K562 (cell line): ENCODE data around the gene NUDT14. TPM values are rescaled to one million over a fixed set of nuclear protein-coding genes. Genes with fewer than 3 reads are reported as not detected.

Experiments used
- ATAC-seq: fragments of 200-7000 bp; cut with Tn5 transposase; 3 replicates; pipeline ENCODE4 v1.9.1; 2020; ENCODE audit warnings: moderate library complexity
- BruUV-seq: library from RNA; stranded (reverse); fragments of 400-500 nt; replicated peaks from 2 replicates; lab custom pipeline; 2021; lab: Mats Ljungman, UMichigan
- CTCF ChIA-PET: fragments of 300-600 bp; formaldehyde crosslinking; extraction: SDS; loops from one replicate; lab custom pipeline; 2021; ENCODE audit warnings: low intra/inter-chr PET ratio; lab: Yijun Ruan, JAX
- POLR2A ChIA-PET: fragments of 300-600, 350-650 bp; sonication (Branson Sonifier 250); formaldehyde crosslinking; extraction: SDS; loops from one replicate; lab custom pipeline; 2021; ENCODE audit warnings: antibody characterized with exemption, inconsistent platforms; lab: Yijun Ruan, JAX
- DNase-seq, 4 experiments: peaks; one replicate each; pipeline versions ENCODE4 v3.0.0 to v3.0.0-alpha.2; 2011 to 2018; ENCODE audit warnings: low spot score in 3 of 4, mixed read lengths in 3 of 4; ENCODE audit errors: extremely low read depth in 1 of 4
- FAIRE-seq: peaks from 2 replicates; lab custom pipeline; 2011; peaks lifted over from hg19 to GRCh38; lab: Jason Lieb, UNC
- H2AFZ ChIP-seq: 2 replicates; pipeline ENCODE4 v1.6.0; 2011; ENCODE audit warnings: low read depth, low read length, control low read depth, inconsistent platforms
- H3K27ac ChIP-seq: fragments of 200-600 bp; 3 replicates; pipeline ENCODE4 v1.8.0; 2011; ENCODE audit warnings: low read depth, mild to moderate bottlenecking, control low read depth, inconsistent platforms, low read length, moderate library complexity, mixed read lengths; ENCODE audit errors: extremely low read depth
- H3K27me3 ChIP-seq, 2 experiments: fragments of 300-600 bp in 1 of 2; 2 replicates in 1 of 2; 3 replicates in 1 of 2; pipeline versions ENCODE4 v1.6.0 to v1.8.0; 2011; ENCODE audit warnings: inconsistent platforms in 2 of 2, low read length in 2 of 2, mild to moderate bottlenecking in 1 of 2, mixed read lengths in 1 of 2, moderate library complexity in 1 of 2; ENCODE audit not compliant: control insufficient read depth in 2 of 2, insufficient read depth in 2 of 2
- H3K36me3 ChIP-seq: fragments of 300-600 bp; 3 replicates; pipeline ENCODE4 v1.8.0; 2011; ENCODE audit warnings: mild to moderate bottlenecking, low read length, inconsistent platforms; ENCODE audit not compliant: control insufficient read depth, insufficient read depth
- H3K4me1 ChIP-seq, 2 experiments: fragments of 200-600 bp in 1 of 2; replicated peaks in 1 of 2; 2 replicates in 1 of 2; 3 replicates in 1 of 2; pipeline versions ENCODE4 v1.5.1 to v1.8.0; 2011; ENCODE audit warnings: inconsistent platforms in 2 of 2, low read length in 2 of 2, mild to moderate bottlenecking in 1 of 2, mixed read lengths in 1 of 2, moderate library complexity in 1 of 2; ENCODE audit not compliant: control insufficient read depth in 2 of 2, insufficient read depth in 2 of 2
- H3K4me2 ChIP-seq: 2 replicates; pipeline ENCODE4 v1.6.1; 2011; ENCODE audit warnings: low read length, control low read depth, inconsistent platforms, mixed read lengths; ENCODE audit not compliant: insufficient read depth
- H3K4me3 ChIP-seq: fragments of 200-600 bp; sonication (generic), shearing (Covaris generic); 2 replicates; pipeline ENCODE4 v1.5.1; 2016; ENCODE audit warnings: control low read depth, inconsistent platforms
- H3K79me2 ChIP-seq: fragments of 200-600 bp; 3 replicates; pipeline ENCODE4 v1.8.0; 2011; ENCODE audit warnings: low read length, inconsistent platforms; ENCODE audit not compliant: control insufficient read depth, insufficient read depth
- H3K9ac ChIP-seq, 2 experiments: 2 replicates each; pipeline versions ENCODE4 v1.6.0 to v1.6.1; 2011; ENCODE audit warnings: low read depth in 2 of 2, low read length in 2 of 2, control low read depth in 1 of 2, inconsistent platforms in 1 of 2, mild to moderate bottlenecking in 1 of 2, mixed read lengths in 1 of 2; ENCODE audit not compliant: insufficient read depth in 1 of 2
- H3K9me1 ChIP-seq: one replicate; pipeline ENCODE4 v1.6.0; 2011; ENCODE audit warnings: inconsistent platforms, mild to moderate bottlenecking, low read length, moderate library complexity; ENCODE audit not compliant: control insufficient read depth, insufficient read depth
- H3K9me3 ChIP-seq: replicated peaks from 2 replicates; pipeline ENCODE4 v1.5.1; 2011; ENCODE audit warnings: low read depth, low read length, inconsistent platforms; ENCODE audit not compliant: control insufficient read depth, insufficient read depth
- H4K20me1 ChIP-seq: replicated peaks from 2 replicates; pipeline ENCODE4 v1.6.1; 2011; ENCODE audit warnings: low read length, inconsistent platforms, mixed read lengths; ENCODE audit not compliant: control insufficient read depth, insufficient read depth
- ATF1 ChIP-seq, 2 experiments: fragments of 450-650 bp in 1 of 2; IDR thresholded peaks; 2 replicates each; pipeline ENCODE4 v1.6.1; 2016; ENCODE audit warnings: missing compliant biosample characterization in 1 of 2, missing genetic modification characterization in 1 of 2
- BACH1 ChIP-seq: fragments of 200-800 bp; sonication (Bioruptor generic); IDR thresholded peaks from 2 replicates; pipeline ENCODE4 v1.6.1; 2016; ENCODE audit warnings: missing genetic modification characterization, missing compliant biosample characterization
- HDAC2 ChIP-seq: fragments of 450-650 bp; IDR thresholded peaks from 2 replicates; pipeline ENCODE4 v1.6.1; 2016; ENCODE audit warnings: mild to moderate bottlenecking
- HNRNPH1 ChIP-seq: fragments of 200-400 bp; formaldehyde crosslinking; optimal IDR thresholded peaks from 2 replicates; pipeline ENCODE3; 2017; ENCODE audit warnings: low read depth, mild to moderate bottlenecking, low read length, moderate library complexity
- JUND ChIP-seq, 2 experiments: IDR thresholded peaks; 2 replicates in 1 of 2; 3 replicates in 1 of 2; pipeline ENCODE4 v1.6.1; 2011; ENCODE audit warnings: borderline replicate concordance in 2 of 2, low read depth in 2 of 2, low read length in 2 of 2, improper control_type of control experiment in 1 of 2, missing biosample characterization in 1 of 2, missing genetic modification characterization in 1 of 2, missing genetic modification reagents in 1 of 2
- MTF1 ChIP-seq: fragments of 250-450 bp; sonication (Bioruptor Pico); IDR thresholded peaks from 2 replicates; pipeline ENCODE4 v1.9.0; 2021; ENCODE audit warnings: moderate library complexity, mild to moderate bottlenecking, inconsistent platforms, borderline replicate concordance
- NCOA4 ChIP-seq: fragments of 450-650 bp; IDR thresholded peaks from 2 replicates; pipeline ENCODE4 v1.6.1; 2018; ENCODE audit warnings: mild to moderate bottlenecking; ENCODE audit not compliant: partially characterized antibody
- OTX1 ChIP-seq: fragments of 450-650 bp; formaldehyde crosslinking; IDR thresholded peaks from 2 replicates; pipeline ENCODE4 v1.4.0; 2022; ENCODE audit warnings: mild to moderate bottlenecking
- PYGO2 ChIP-seq: fragments of 450-650 bp; IDR thresholded peaks from 2 replicates; pipeline ENCODE4 v1.6.1; 2016; ENCODE audit warnings: mild to moderate bottlenecking, missing genetic modification characterization, moderate library complexity, missing compliant biosample characterization
- RAD21 ChIP-seq, 2 experiments: fragments of 250-450 bp in 1 of 2; fragments of 450-650 bp in 1 of 2; sonication (Bioruptor Pico) in 1 of 2; formaldehyde crosslinking in 1 of 2; IDR thresholded peaks in 1 of 2; conservative IDR thresholded peaks in 1 of 2; 2 replicates each; pipeline versions ENCODE4 v1.4.0 to v1.8.0; 2020 to 2022; ENCODE audit warnings: mild to moderate bottlenecking in 2 of 2, moderate library complexity in 1 of 2
- SREBF1 ChIP-seq: fragments of 150-350 bp; IDR thresholded peaks from 2 replicates; pipeline ENCODE4 v1.6.1; 2014; ENCODE audit warnings: antibody characterized with exemption, low read depth, low read length, borderline replicate concordance
- STAG1 ChIP-seq: sonication (generic); formaldehyde crosslinking; IDR thresholded peaks from 2 replicates; pipeline ENCODE4 v1.5.0; 2020; ENCODE audit warnings: missing genetic modification reagents, borderline replicate concordance
- STAT5A ChIP-seq: IDR thresholded peaks from 2 replicates; pipeline ENCODE4 v1.6.1; 2012; ENCODE audit warnings: low read length, inconsistent platforms, borderline replicate concordance
- ZNF696 ChIP-seq: fragments of 250-450 bp; sonication (Bioruptor Pico); conservative IDR thresholded peaks from 2 replicates; pipeline ENCODE4 v1.4.0; 2020; ENCODE audit warnings: mild to moderate bottlenecking, moderate library complexity
- WGBS: fragments of 100-300 bp; shearing (Covaris generic); methylation state at CpG from one replicate; pipeline ENCODE4 v1.1.6; 2016; ENCODE audit warnings: low coverage, mixed read lengths; ENCODE audit not compliant: insufficient coverage; ENCODE audit errors: missing lambda C conversion rate; 5-methylcytosine and 5-hydroxymethylcytosine counted together
- in situ Hi-C: fragments of 300-500 bp; cut with MboI; formaldehyde crosslinking; loops from 4 replicates; pipeline ENCODE4 v1.15.0; 2018; ENCODE audit warnings: inconsistent platforms, mixed read lengths
- intact Hi-C: fragments of 100-400 bp; cut with micrococcal nuclease; formaldehyde crosslinking; loops from 2 replicates; pipeline ENCODE4 v1.14.2; 2022
- polyA plus RNA-seq, 8 experiments: library from polyadenylated mRNA; depleted of rRNA in 4 of 8; stranded (reverse) in 5 of 8; unstranded in 3 of 8; fragments of >200 nt; fragmentation: Nextera tagmentation in 2 of 8; fragmentation: Illumina TruSeq in 1 of 8; extraction: Ambion mirVana in 2 of 8; extraction: Trizol in 1 of 8; gene quantifications; 2 replicates each; pipeline versions ENCODE4 v1.2.1 to v1.2.3, GENCODE V29; 2011 to 2014; ENCODE audit warnings: inconsistent platforms in 1 of 8, missing spikeins in 1 of 8
- total RNA-seq, 7 experiments: library from RNA; depleted of rRNA in 6 of 7; stranded (reverse); fragments of >200 nt in 6 of 7; fragmentation: Illumina TruSeq in 2 of 7; extraction: Trizol in 2 of 7; gene quantifications; 2 replicates each; pipeline versions ENCODE4 v1.2.1 to v1.2.3, GENCODE V29; 2011 to 2021; ENCODE audit warnings: low replicate concordance in 1 of 7
- TF ChIP-seq, protein P1 (sequence below): fragments of 250-450 bp; sonication (Bioruptor Pico); IDR thresholded peaks from 2 replicates; pipeline ENCODE4 v1.4.0; 2020; ENCODE audit warnings: mild to moderate bottlenecking, moderate library complexity

NUDT14 gene
- total and polyA plus RNA-seq, 9 of the 15 experiments (the other 6 are each of a cell fraction or from before 2014, with no cell fraction given): 0.14 to 16.3 (median 8.2) TPM

GRCh38 chr14:105184461-105184860 is 3.3 kb upstream of the NUDT14 start:
- no TSS peak for BruUV-seq
- H3K9me1 ChIP-seq: no peaks in the 10 kb centered on the region
- H2AFZ ChIP-seq: no peak overlapping the region
- no peaks in the 10 kb centered on the region for H4K20me1 ChIP-seq
- no peaks in the 10 kb centered on the region for H3K79me2 ChIP-seq
- no peak overlapping the region for H3K27ac ChIP-seq
- H3K4me1 ChIP-seq: peaks cover 3 to 43% of the 10 kb centered on the region in 2 experiments; a peak in 4 of 5 replicates
- TF ChIP-seq PYGO2 (tag): no peak
- TF ChIP-seq STAG1: no peak
- TF ChIP-seq MTF1 (CRISPR knock-in tag): no peak
- TF ChIP-seq OTX1 (CRISPR knock-in tag): no peak
- no peak for TF ChIP-seq NCOA4
- no peak for TF ChIP-seq SREBF1
- TF ChIP-seq RAD21 (CRISPR knock-in tag; conservative IDR thresholded peaks at IDR 0.05 in 1 of 2, IDR thresholded peaks at IDR 0.05 in 1 of 2): no peak
- TF ChIP-seq, protein P1, sequence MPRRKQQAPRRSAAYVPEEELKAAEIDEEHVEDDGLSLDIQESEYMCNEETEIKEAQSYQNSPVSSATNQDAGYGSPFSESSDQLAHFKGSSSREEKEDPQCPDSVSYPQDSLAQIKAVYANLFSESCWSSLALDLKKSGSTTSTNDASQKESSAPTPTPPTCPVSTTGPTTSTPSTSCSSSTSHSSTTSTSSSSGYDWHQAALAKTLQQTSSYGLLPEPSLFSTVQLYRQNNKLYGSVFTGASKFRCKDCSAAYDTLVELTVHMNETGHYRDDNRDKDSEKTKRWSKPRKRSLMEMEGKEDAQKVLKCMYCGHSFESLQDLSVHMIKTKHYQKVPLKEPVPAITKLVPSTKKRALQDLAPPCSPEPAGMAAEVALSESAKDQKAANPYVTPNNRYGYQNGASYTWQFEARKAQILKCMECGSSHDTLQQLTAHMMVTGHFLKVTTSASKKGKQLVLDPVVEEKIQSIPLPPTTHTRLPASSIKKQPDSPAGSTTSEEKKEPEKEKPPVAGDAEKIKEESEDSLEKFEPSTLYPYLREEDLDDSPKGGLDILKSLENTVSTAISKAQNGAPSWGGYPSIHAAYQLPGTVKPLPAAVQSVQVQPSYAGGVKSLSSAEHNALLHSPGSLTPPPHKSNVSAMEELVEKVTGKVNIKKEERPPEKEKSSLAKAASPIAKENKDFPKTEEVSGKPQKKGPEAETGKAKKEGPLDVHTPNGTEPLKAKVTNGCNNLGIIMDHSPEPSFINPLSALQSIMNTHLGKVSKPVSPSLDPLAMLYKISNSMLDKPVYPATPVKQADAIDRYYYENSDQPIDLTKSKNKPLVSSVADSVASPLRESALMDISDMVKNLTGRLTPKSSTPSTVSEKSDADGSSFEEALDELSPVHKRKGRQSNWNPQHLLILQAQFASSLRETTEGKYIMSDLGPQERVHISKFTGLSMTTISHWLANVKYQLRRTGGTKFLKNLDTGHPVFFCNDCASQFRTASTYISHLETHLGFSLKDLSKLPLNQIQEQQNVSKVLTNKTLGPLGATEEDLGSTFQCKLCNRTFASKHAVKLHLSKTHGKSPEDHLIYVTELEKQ (CRISPR knock-in tag): no peak
- TF ChIP-seq BACH1 (tag): no peak
- TF ChIP-seq HDAC2: no peak
- no peak for TF ChIP-seq ZNF696 (CRISPR knock-in tag)
- no peak for TF ChIP-seq ATF1 (CRISPR knock-in tag; IDR thresholded peaks at IDR 0.05)
- no peak for TF ChIP-seq ATF1 (tag; IDR thresholded peaks at IDR 0.05)
- TF ChIP-seq JUND (IDR thresholded peaks at IDR 0.05; ENCODE audit: borderline replicate concordance, low read depth, low read length): no peak
- TF ChIP-seq JUND (tag; IDR thresholded peaks at IDR 0.05; ENCODE audit: borderline replicate concordance, low read depth, low read length): no peak
- no peak for TF ChIP-seq STAT5A
- no peak for TF ChIP-seq HNRNPH1
- WGBS: 31% methylated on average over 4 of the region's 9 CpGs
- ChIA-PET POLR2A (no interaction called here), CTCF (no interaction called here)
- no peaks in the 10 kb centered on the region; the same call in none of the 2 replicates for H3K9me3 ChIP-seq
- H3K27me3 ChIP-seq: no peaks in the 10 kb centered on the region
- ATAC-seq: no peak
- in situ Hi-C loops (no loop called here), intact Hi-C loops (loop anchor here (5.0 kb wide), 1 partner anchor 92 kb away; no protein-coding TSS in a partner anchor)
- no peak overlapping the region for H3K4me2 ChIP-seq
- no peaks in the 10 kb centered on the region for H3K36me3 ChIP-seq
- FAIRE-seq: no peak
- no peak overlapping the region for H3K4me3 ChIP-seq
- DNase-seq: no peak
- peak overlapping the region in 1 of 2 experiments; percentile 52; a peak in 1 of 4 replicates for H3K9ac ChIP-seq
